ENCODE data around the gene ORAI1.
"Not testable (repeated sequence)": the region's sequence is repeated elsewhere in the genome, so short reads cannot be mapped to it uniquely, and the experiment has no call there.

ORAI1 gene

DNA sequence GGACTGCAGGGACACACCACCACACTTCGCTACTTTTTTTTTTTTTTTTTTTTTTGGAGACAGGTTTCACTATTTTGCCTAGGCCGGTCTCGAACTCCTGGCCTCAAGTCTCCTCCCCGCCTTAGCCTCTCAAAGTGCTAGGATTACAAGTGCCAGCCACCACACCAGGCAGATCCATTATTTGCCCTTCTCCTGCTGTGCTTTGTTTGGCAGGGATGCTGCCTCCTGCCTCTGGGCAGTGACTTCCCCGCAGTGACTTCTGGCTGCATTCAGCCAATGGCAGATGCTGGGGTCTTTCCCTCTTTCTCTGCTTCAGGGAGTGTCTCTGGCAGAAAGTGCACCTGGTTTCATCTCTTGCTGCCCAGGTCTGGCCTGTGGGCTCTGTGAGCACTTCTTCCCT, 49.9 kb downstream of the ORAI1 start:
- no peaks in the 10 kb centered on the region for H3K9me3 ChIP-seq (ENCODE audit: control insufficient read depth, insufficient read depth, low read depth, low read length)
- H3K4me3 ChIP-seq (ENCODE audit: low read depth, low read length) = no peak overlapping the region
- 0 out of 2 replicates have a peak, but pooled peaks cover 2% of the 10 kb centered on the region for H3K4me1 ChIP-seq (ENCODE audit: control insufficient read depth, insufficient read depth, low read length)
- no peak overlapping the region for H3K27ac ChIP-seq (ENCODE audit: extremely low read depth, low read depth, low read length)
- peak; percentile 77 for TF ChIP-seq ZIC2 (tag by site-specific recombination; IDR thresholded peaks at IDR 0.05)
- TF ChIP-seq OSR2 (tag by site-specific recombination; IDR thresholded peaks at IDR 0.05) = no peak
- no peaks in the 10 kb centered on the region for H3K36me3 ChIP-seq (ENCODE audit: control insufficient read depth in 2 of 2, insufficient read depth in 1 of 2, low read length in 2 of 2)
- CTCF ChIA-PET = interaction anchor here (13.8 kb wide), 1 partner anchor 124 kb away, joined by 121 read pairs; no protein-coding TSS in a partner anchor
- POLR2A ChIA-PET = no interaction called here

DNA sequence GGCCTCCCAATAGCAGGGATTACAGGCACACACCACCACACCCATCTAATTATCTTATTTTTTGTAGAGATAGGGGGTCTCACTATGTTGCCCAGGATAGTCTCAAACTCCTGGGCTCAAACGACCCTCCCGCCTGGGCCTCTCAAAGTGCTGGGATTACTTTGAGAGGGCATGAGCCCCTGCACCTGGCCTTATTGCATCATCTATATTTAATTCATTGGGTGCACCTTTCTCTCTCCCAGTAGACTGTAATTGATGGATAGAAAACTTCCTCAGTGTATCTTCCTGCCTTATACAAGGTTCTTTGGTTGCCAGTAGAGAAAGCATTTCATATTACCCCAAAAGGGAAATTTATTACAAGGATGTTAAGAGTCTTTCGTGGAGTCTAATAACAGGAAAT, 52.0 kb downstream of the ORAI1 start:
- ChIA-PET POLR2A (no interaction called here), CTCF (interaction anchor here (0.6 to 13.8 kb wide), 5 partner anchors 9 to 343 kb away, joined by 3 to 121 read pairs (median 3); partner anchors contain the start of gene MORN3)
- no peaks in the 10 kb centered on the region for H3K4me1 ChIP-seq (ENCODE audit: control insufficient read depth, insufficient read depth, low read length)
- H3K36me3 ChIP-seq (ENCODE audit: control insufficient read depth in 2 of 2, insufficient read depth in 1 of 2, low read length in 2 of 2) = no peaks in the 10 kb centered on the region
- no peaks in the 10 kb centered on the region for H3K9me3 ChIP-seq (ENCODE audit: control insufficient read depth, insufficient read depth, low read depth, low read length)
- TF ChIP-seq ZNF792 (tag by site-specific recombination; IDR thresholded peaks at IDR 0.05) (no peak), ZNF571 (tag by site-specific recombination; IDR thresholded peaks at IDR 0.05) (no peak), BCL11A (tag by site-specific recombination; IDR thresholded peaks at IDR 0.05; ENCODE audit: low read depth) (no peak), ZNF830 (tag by site-specific recombination; IDR thresholded peaks at IDR 0.05; ENCODE audit: low read depth) (no peak), ZFHX2 (tag by site-specific recombination; conservative IDR thresholded peaks at IDR 0.05) (no peak), ZNF223 (tag by site-specific recombination; IDR thresholded peaks at IDR 0.05) (no peak), ZNF701 (tag by site-specific recombination; IDR thresholded peaks at IDR 0.05) (no peak), ZNF157 (tag by site-specific recombination; IDR thresholded peaks at IDR 0.05) (no peak)
- no peak overlapping the region for H3K27ac ChIP-seq (ENCODE audit: extremely low read depth, low read depth, low read length)
- no peak overlapping the region for H3K4me3 ChIP-seq (ENCODE audit: low read depth, low read length)

GRCh38 chr12:121678716-121679300, 52.5 kb downstream of the ORAI1 start:
- no peaks in the 10 kb centered on the region for H3K36me3 ChIP-seq (ENCODE audit: control insufficient read depth in 2 of 2, insufficient read depth in 1 of 2, low read length in 2 of 2)
- TF ChIP-seq, protein P1, sequence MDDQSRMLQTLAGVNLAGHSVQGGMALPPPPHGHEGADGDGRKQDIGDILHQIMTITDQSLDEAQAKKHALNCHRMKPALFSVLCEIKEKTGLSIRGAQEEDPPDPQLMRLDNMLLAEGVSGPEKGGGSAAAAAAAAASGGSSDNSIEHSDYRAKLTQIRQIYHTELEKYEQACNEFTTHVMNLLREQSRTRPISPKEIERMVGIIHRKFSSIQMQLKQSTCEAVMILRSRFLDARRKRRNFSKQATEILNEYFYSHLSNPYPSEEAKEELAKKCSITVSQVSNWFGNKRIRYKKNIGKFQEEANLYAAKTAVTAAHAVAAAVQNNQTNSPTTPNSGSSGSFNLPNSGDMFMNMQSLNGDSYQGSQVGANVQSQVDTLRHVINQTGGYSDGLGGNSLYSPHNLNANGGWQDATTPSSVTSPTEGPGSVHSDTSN (CRISPR knock-in tag; IDR thresholded peaks at IDR 0.05) = no peak
- no peak for TF ChIP-seq ZNF335 (tag by site-specific recombination; conservative IDR thresholded peaks at IDR 0.05)
- TF ChIP-seq ZBTB8A (tag by site-specific recombination; IDR thresholded peaks at IDR 0.05) = 0 out of 2 replicates have a peak, but pooled peaks have one; percentile 17
- CTCF ChIA-PET = interaction anchor here (0.6 to 13.8 kb wide), 6 partner anchors 10 to 126 kb away, joined by 3 to 121 read pairs (median 6); partner anchors contain the start of gene MORN3
- H3K4me3 ChIP-seq (ENCODE audit: low read depth, low read length) = no peak overlapping the region
- no peak overlapping the region for H3K27ac ChIP-seq (ENCODE audit: extremely low read depth, low read depth, low read length)
- no peaks in the 10 kb centered on the region for H3K9me3 ChIP-seq (ENCODE audit: control insufficient read depth, insufficient read depth, low read depth, low read length)
- no peaks in the 10 kb centered on the region for H3K4me1 ChIP-seq (ENCODE audit: control insufficient read depth, insufficient read depth, low read length)
- POLR2A ChIA-PET = no interaction called here

GRCh38 chr12:121679661-121680197, 53.4 kb downstream of the ORAI1 start:
- H3K4me1 ChIP-seq (ENCODE audit: control insufficient read depth, insufficient read depth, low read length); H3K36me3 ChIP-seq (ENCODE audit: control insufficient read depth in 2 of 2, insufficient read depth in 1 of 2, low read length in 2 of 2); H3K27ac ChIP-seq (ENCODE audit: extremely low read depth, low read depth, low read length); POLR2A ChIA-PET; H3K9me3 ChIP-seq (ENCODE audit: control insufficient read depth, insufficient read depth, low read depth, low read length); H3K4me3 ChIP-seq (ENCODE audit: low read depth, low read length): not testable (repeated sequence)
- CTCF ChIA-PET = interaction anchor here (0.6 to 13.8 kb wide), 8 partner anchors 11 to 334 kb away, joined by 3 to 121 read pairs (median 6); partner anchors contain the start of gene MORN3

- H3K27ac ChIP-seq (ENCODE audit: extremely low read depth, low read depth, low read length) = no peak overlapping the region
- H3K36me3 ChIP-seq (ENCODE audit: control insufficient read depth in 2 of 2, insufficient read depth in 1 of 2, low read length in 2 of 2) = no peaks in the 10 kb centered on the region
- H3K4me3 ChIP-seq (ENCODE audit: low read depth, low read length) = no peak overlapping the region
- no peaks in the 10 kb centered on the region for H3K9me3 ChIP-seq (ENCODE audit: control insufficient read depth, insufficient read depth, low read depth, low read length)
- POLR2A ChIA-PET = no interaction called here
- peaks cover 6% of the 10 kb centered on the region; the same call in 1 of the 2 replicates for H3K4me1 ChIP-seq (ENCODE audit: control insufficient read depth, insufficient read depth, low read length)
- CTCF ChIA-PET = interaction anchor here (0.7 to 18.2 kb wide), 4 partner anchors 106 to 139 kb away, joined by 3 to 205 read pairs (median 4); partner anchors contain the start of gene RHOF
- TF ChIP-seq ZNF157 (tag by site-specific recombination; IDR thresholded peaks at IDR 0.05) (no peak), ZNF624 (tag by site-specific recombination; IDR thresholded peaks at IDR 0.05) (no peak), CTCF (tag by site-specific recombination; IDR thresholded peaks at IDR 0.05) (no peak), ZNF341 (tag by site-specific recombination; IDR thresholded peaks at IDR 0.05; ENCODE audit: low read depth) (no peak), ZBTB17 (tag by site-specific recombination; IDR thresholded peaks at IDR 0.05) (no peak), ZNF132 (tag by site-specific recombination; IDR thresholded peaks at IDR 0.05; ENCODE audit: borderline replicate concordance) (no peak), ZNF670 (tag by site-specific recombination; IDR thresholded peaks at IDR 0.05; ENCODE audit: low read depth) (no peak)
- TF ChIP-seq, protein P2, sequence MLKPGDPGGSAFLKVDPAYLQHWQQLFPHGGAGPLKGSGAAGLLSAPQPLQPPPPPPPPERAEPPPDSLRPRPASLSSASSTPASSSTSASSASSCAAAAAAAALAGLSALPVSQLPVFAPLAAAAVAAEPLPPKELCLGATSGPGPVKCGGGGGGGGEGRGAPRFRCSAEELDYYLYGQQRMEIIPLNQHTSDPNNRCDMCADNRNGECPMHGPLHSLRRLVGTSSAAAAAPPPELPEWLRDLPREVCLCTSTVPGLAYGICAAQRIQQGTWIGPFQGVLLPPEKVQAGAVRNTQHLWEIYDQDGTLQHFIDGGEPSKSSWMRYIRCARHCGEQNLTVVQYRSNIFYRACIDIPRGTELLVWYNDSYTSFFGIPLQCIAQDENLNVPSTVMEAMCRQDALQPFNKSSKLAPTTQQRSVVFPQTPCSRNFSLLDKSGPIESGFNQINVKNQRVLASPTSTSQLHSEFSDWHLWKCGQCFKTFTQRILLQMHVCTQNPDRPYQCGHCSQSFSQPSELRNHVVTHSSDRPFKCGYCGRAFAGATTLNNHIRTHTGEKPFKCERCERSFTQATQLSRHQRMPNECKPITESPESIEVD (tag by site-specific recombination; IDR thresholded peaks at IDR 0.05) = no peak
These were observed 62.6 kb downstream of the ORAI1 start for GRCh38 chr12:121688966-121689365.

Measured in HEK293 (cell line).